Endothelial cell of umbilical vein (primary cell): Measurements from ENCODE around the gene CFAP141. TPM values are rescaled to one million over a fixed set of nuclear protein-coding genes. Genes with fewer than 3 reads are reported as not detected.
"Not testable (repeated sequence)": the region's sequence is repeated elsewhere in the genome, so short reads cannot be mapped to it uniquely, and the experiment has no call there.

Source experiments
- BruUV-seq: library from RNA; stranded (reverse); fragments of 400-500 nt; replicated peaks from 2 replicates; lab custom pipeline; 2021; lab: Mats Ljungman, UMichigan
- CTCF ChIA-PET: fragments of 300-600, 350-600 bp; sonication (Branson Sonifier 250); formaldehyde crosslinking; loops from one replicate; lab custom pipeline; 2021; ENCODE audit warnings: antibody characterized with exemption, inconsistent platforms; lab: Charles Lee
- POLR2A ChIA-PET: fragments of 300-600, 350-600 bp; sonication (Branson Sonifier 250); formaldehyde crosslinking; loops from one replicate; lab custom pipeline; 2021; ENCODE audit warnings: antibody characterized with exemption, inconsistent platforms; lab: Charles Lee
- DNase-seq: peaks from one replicate; pipeline ENCODE4 v3.0.0-alpha.2; 2011; ENCODE audit warnings: low read depth, low spot score
- FAIRE-seq: peaks from 2 replicates; lab custom pipeline; 2011; peaks lifted over from hg19 to GRCh38; lab: Jason Lieb, UNC
- H2AFZ ChIP-seq: 2 replicates; pipeline ENCODE4 v1.6.0; 2012; ENCODE audit warnings: low read depth, low read length, control low read depth, inconsistent platforms
- H3K27ac ChIP-seq: 2 replicates; pipeline ENCODE4 v1.5.1; 2011; ENCODE audit warnings: low read depth, mild to moderate bottlenecking, control low read depth, low read length, moderate library complexity; ENCODE audit not compliant: insufficient read depth
- H3K27me3 ChIP-seq, 2 experiments: 2 replicates each; pipeline versions ENCODE4 v1.6.0 to v1.6.1; 2011; ENCODE audit warnings: low read length in 2 of 2, mixed read lengths in 1 of 2; ENCODE audit not compliant: control insufficient read depth in 2 of 2, insufficient read depth in 2 of 2
- H3K36me3 ChIP-seq, 2 experiments: 2 replicates in 1 of 2; 3 replicates in 1 of 2; pipeline ENCODE4 v1.5.1; 2011; ENCODE audit warnings: low read length in 2 of 2, mild to moderate bottlenecking in 1 of 2, moderate library complexity in 1 of 2; ENCODE audit not compliant: control insufficient read depth in 2 of 2, insufficient read depth in 2 of 2; ENCODE audit errors: extremely low read depth in 1 of 2
- H3K4me1 ChIP-seq: 3 replicates; pipeline ENCODE4 v1.5.1; 2011; ENCODE audit warnings: mild to moderate bottlenecking, low read length; ENCODE audit not compliant: control insufficient read depth, insufficient read depth; ENCODE audit errors: extremely low read depth
- H3K4me2 ChIP-seq: 2 replicates; pipeline ENCODE4 v1.6.1; 2011; ENCODE audit warnings: low read length, control low read depth, mixed read lengths; ENCODE audit not compliant: insufficient read depth
- H3K4me3 ChIP-seq, 3 experiments: fragments of 200-600 bp in 1 of 3; sonication (generic), shearing (Covaris generic) in 1 of 3; replicated peaks in 1 of 3; 2 replicates each; pipeline ENCODE4 v1.5.1; 2011 to 2016; ENCODE audit warnings: control low read depth in 3 of 3, low read length in 3 of 3, mild to moderate bottlenecking in 2 of 3, inconsistent platforms in 1 of 3, low read depth in 1 of 3, moderate library complexity in 1 of 3; ENCODE audit not compliant: insufficient read depth in 1 of 3
- H3K79me2 ChIP-seq: 2 replicates; pipeline ENCODE4 v1.6.0; 2012; ENCODE audit warnings: low read length, inconsistent platforms; ENCODE audit not compliant: control insufficient read depth, insufficient read depth
- H3K9ac ChIP-seq: replicated peaks from 2 replicates; pipeline ENCODE3; 2011; ENCODE audit warnings: low read length, control low read depth; ENCODE audit not compliant: insufficient read depth; ENCODE audit errors: extremely low read depth
- H3K9me1 ChIP-seq: replicated peaks from 3 replicates; pipeline ENCODE4 v1.6.0; 2011; ENCODE audit warnings: mild to moderate bottlenecking, low read length; ENCODE audit not compliant: control insufficient read depth, insufficient read depth; ENCODE audit errors: extremely low read depth
- H3K9me3 ChIP-seq: replicated peaks from 2 replicates; pipeline ENCODE4 v1.5.1; 2012; ENCODE audit warnings: low read length, inconsistent platforms; ENCODE audit not compliant: control insufficient read depth, insufficient read depth
- H4K20me1 ChIP-seq: replicated peaks from 2 replicates; pipeline ENCODE3; 2011; ENCODE audit warnings: mild to moderate bottlenecking, low read length; ENCODE audit not compliant: control insufficient read depth, insufficient read depth; ENCODE audit errors: extremely low read depth
- CTCF ChIP-seq, 2 donors: IDR thresholded peaks; 1 replicate in 1 of 2; 2 replicates in 1 of 2; pipeline ENCODE4 v1.5.1; 2011; ENCODE audit warnings: low read length in 2 of 2, mild to moderate bottlenecking in 2 of 2, moderate library complexity in 2 of 2, control low read depth in 1 of 2, inconsistent platforms in 1 of 2, low read depth in 1 of 2; ENCODE audit not compliant: insufficient read depth in 1 of 2; ENCODE audit errors: extremely low read depth in 1 of 2
- EZH2 ChIP-seq: IDR thresholded peaks from 2 replicates; pipeline ENCODE4 v1.6.1; 2012; ENCODE audit warnings: borderline replicate concordance, low read depth, mild to moderate bottlenecking, moderate library complexity, low read length, inconsistent platforms; ENCODE audit not compliant: severe bottlenecking
- FOS ChIP-seq: IDR thresholded peaks from 2 replicates; pipeline ENCODE4 v1.6.1; 2011; ENCODE audit warnings: mild to moderate bottlenecking, low read length, moderate library complexity, borderline replicate concordance; ENCODE audit not compliant: insufficient read depth
- GATA2 ChIP-seq: IDR thresholded peaks from 2 replicates; pipeline ENCODE4 v1.7.0; 2011; ENCODE audit warnings: low read depth, mild to moderate bottlenecking, moderate library complexity, mixed read lengths, low read length; ENCODE audit not compliant: insufficient read length, insufficient read depth
- JUN ChIP-seq: IDR thresholded peaks from 2 replicates; pipeline ENCODE4 v1.6.1; 2011; ENCODE audit warnings: borderline replicate concordance, low read depth; ENCODE audit not compliant: insufficient read length, insufficient read depth
- MYC ChIP-seq: IDR thresholded peaks from one replicate; pipeline ENCODE4 v1.6.1; 2011; ENCODE audit warnings: mild to moderate bottlenecking, low read depth, low read length
- POLR2A ChIP-seq: IDR thresholded peaks from 2 replicates; pipeline ENCODE4 v1.6.1; 2012; ENCODE audit warnings: low read depth, mild to moderate bottlenecking, control low read depth, low read length
- POLR2AphosphoS5 ChIP-seq: IDR thresholded peaks from 2 replicates; pipeline ENCODE4 v1.6.1; 2012; ENCODE audit warnings: low read depth, mild to moderate bottlenecking, control low read depth, low read length, moderate library complexity; ENCODE audit not compliant: insufficient read depth
- dilution Hi-C: fragments of 300-500 bp; cut with MboI; formaldehyde crosslinking; loops from one replicate; pipeline ENCODE4 v1.15.0; 2019; ENCODE audit warnings: low sequenced_read_pairs; ENCODE audit not compliant: extremely low pct_ligation_motif_present
- intact Hi-C: fragments of 100-400 bp; cut with micrococcal nuclease; formaldehyde crosslinking; loops from one replicate; pipeline ENCODE4 v1.10.0; 2022
- polyA plus RNA-seq, 4 experiments: library from polyadenylated mRNA; depleted of rRNA in 3 of 4; stranded (reverse) in 3 of 4; unstranded in 1 of 4; fragments of >200 nt; gene quantifications; 2 replicates each; pipeline versions ENCODE4 v1.2.1 to v1.2.3, GENCODE V29; 2011 to 2012; ENCODE audit warnings: missing spikeins in 1 of 4
- total RNA-seq: library from RNA; stranded (reverse); gene quantifications from 2 replicates; pipeline ENCODE4 v1.2.3, GENCODE V29; 2021
- TF ChIP-seq, protein P1 (sequence below): IDR thresholded peaks from 2 replicates; pipeline ENCODE4 v1.6.1; 2011; ENCODE audit not compliant: insufficient read depth, insufficient read length

CFAP141 gene
- total and polyA plus RNA-seq, 2 donors (not counting 3 experiments of a cell fraction or from before 2014, with no cell fraction given) = not detected

GRCh38 chr1:154236855-154237254 lies 30.7 kb upstream of the CFAP141 start:
- Histone ChIP-seq H3K27me3 (no peaks in the 10 kb centered on the region), H3K4me3 (no peak overlapping the region), H2AFZ (no peak overlapping the region), H3K79me2 (peaks cover 50% of the 10 kb centered on the region), H3K9me1 (no peaks in the 10 kb centered on the region), H3K4me1 (no peaks in the 10 kb centered on the region), H3K9ac (no peak overlapping the region), H3K4me2 (no peak overlapping the region), H3K9me3 (no peaks in the 10 kb centered on the region), H3K36me3 (peaks cover 19 to 33% of the 10 kb centered on the region in 2 experiments), H4K20me1 (no peaks in the 10 kb centered on the region), H3K27ac (no peak overlapping the region)
- dilution Hi-C loops (no loop called here), intact Hi-C loops (no loop called here)
- no peak for DNase-seq
- POLR2A ChIA-PET = no interaction called here
- no TSS peak for BruUV-seq
- TF ChIP-seq POLR2A (no peak), JUN (no peak), GATA2 (no peak), EZH2 (no peak), FOS (no peak), CTCF (IDR thresholded peaks at IDR 0.05; ENCODE audit: extremely low read depth in 1 of 2, insufficient read depth in 1 of 2, low read depth in 1 of 2, low read length in 2 of 2) (no peak), POLR2AphosphoS5 (no peak), MYC (no peak)
- TF ChIP-seq, protein P1, sequence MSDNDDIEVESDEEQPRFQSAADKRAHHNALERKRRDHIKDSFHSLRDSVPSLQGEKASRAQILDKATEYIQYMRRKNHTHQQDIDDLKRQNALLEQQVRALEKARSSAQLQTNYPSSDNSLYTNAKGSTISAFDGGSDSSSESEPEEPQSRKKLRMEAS = no peak
- CTCF ChIA-PET = no interaction called here
- FAIRE-seq = no peak

DNA sequence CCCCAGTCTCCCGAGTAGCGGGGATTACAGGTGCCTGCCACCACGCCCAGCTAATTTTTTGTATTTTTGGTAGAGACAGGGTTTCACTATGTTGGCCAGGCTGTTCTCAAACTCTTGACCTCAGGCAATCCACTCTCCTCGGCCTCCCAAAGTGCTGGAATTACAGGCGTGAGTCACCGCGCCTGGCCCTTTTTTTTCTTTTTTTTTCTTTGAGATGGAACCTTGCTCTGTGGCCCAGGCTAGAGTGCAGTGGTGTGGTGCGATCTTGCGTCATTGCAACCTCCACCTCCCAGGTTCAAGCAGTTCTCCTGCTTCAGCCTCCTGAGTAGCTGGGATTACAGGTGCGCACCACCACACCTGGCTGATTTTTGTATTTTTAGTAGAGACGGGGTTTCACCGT lies 27.0 kb upstream of the CFAP141 start:
- H4K20me1 ChIP-seq, H3K4me3 ChIP-seq, H3K9me3 ChIP-seq, DNase-seq, POLR2A ChIA-PET, BruUV-seq, H2AFZ ChIP-seq, H3K4me2 ChIP-seq, H3K4me1 ChIP-seq, H3K9ac ChIP-seq, dilution Hi-C loops, intact Hi-C loops, H3K9me1 ChIP-seq, H3K27ac ChIP-seq, FAIRE-seq, H3K27me3 ChIP-seq: not testable (repeated sequence)
- CTCF ChIA-PET = interaction anchor here (1.7 kb wide), 1 partner anchor 34 kb away, joined by 4 read pairs; no protein-coding TSS in a partner anchor
- H3K36me3 ChIP-seq = peaks cover 18 to 45% of the 10 kb centered on the region in 2 experiments
- peaks cover 52% of the 10 kb centered on the region for H3K79me2 ChIP-seq

DNA sequence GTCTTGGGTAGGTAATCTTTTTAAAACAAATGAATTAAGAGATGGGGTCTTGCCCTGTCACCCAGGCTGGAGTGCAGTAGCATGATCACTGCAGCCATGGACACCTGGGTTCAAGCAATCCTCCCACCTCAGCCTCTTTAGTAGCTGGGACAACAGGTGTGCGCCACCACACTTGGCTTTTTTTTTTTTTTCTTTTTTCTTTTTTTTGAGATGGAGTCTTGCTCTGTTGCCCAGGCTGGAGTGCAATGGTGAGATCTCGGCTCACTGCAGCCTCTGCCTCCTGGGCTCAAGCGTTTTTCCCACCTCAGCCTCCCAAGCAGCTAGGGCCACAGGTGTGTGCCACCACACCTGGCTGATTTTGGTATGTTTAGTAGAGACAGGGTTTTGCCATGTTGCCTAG lies 25.0 kb upstream of the CFAP141 start:
- H2AFZ ChIP-seq, H3K9me1 ChIP-seq, H4K20me1 ChIP-seq, H3K27ac ChIP-seq, H3K4me2 ChIP-seq, intact Hi-C loops, H3K9ac ChIP-seq, dilution Hi-C loops, BruUV-seq, H3K27me3 ChIP-seq, FAIRE-seq, H3K4me3 ChIP-seq, H3K4me1 ChIP-seq, H3K9me3 ChIP-seq, DNase-seq: not testable (repeated sequence)
- ChIA-PET CTCF (interaction anchor here (1.5 to 2.1 kb wide), 2 partner anchors 32 to 104 kb away, joined by 3 to 5 read pairs; no protein-coding TSS in a partner anchor), POLR2A (interaction anchor here (0.5 kb wide), 1 partner anchor 11 kb away, joined by 5 read pairs; the partner anchor contains the start of gene UBAP2L)
- H3K36me3 ChIP-seq = peaks cover 18 to 32% of the 10 kb centered on the region in 2 experiments
- peaks cover 51% of the 10 kb centered on the region for H3K79me2 ChIP-seq
